GM23338 (cell line): ENCODE results near the gene OR8K3. TPM values are rescaled to one million over a fixed set of nuclear protein-coding genes. Genes with fewer than 3 reads are reported as not detected.

Source experiments
- ATAC-seq: fragments of 200-7000 bp; cut with Tn5 transposase; 3 replicates; pipeline ENCODE4 v1.9.1; 2020
- DNase-seq: peaks from one replicate; pipeline ENCODE4 v3.0.0-alpha.2; 2015; ENCODE audit warnings: low spot score
- H2AFZ ChIP-seq: fragments of 200-600 bp; sonication (generic); 2 replicates; pipeline ENCODE4 v1.8.0; 2016; ENCODE audit warnings: antibody characterized with exemption, mild to moderate bottlenecking, moderate library complexity
- H3F3A ChIP-seq: fragments of 200-600 bp; sonication (generic); replicated peaks from 2 replicates; pipeline ENCODE4 v1.8.0; 2017; ENCODE audit warnings: antibody characterized with exemption, mixed run types, low read depth
- H3K27ac ChIP-seq: fragments of 200-600 bp; sonication (generic); 2 replicates; pipeline ENCODE4 v1.6.1; 2016; ENCODE audit warnings: low read depth
- H3K27me3 ChIP-seq: fragments of 200-600 bp; sonication (generic); 2 replicates; pipeline ENCODE4 v1.8.0; 2016; ENCODE audit warnings: mild to moderate bottlenecking, mixed run types, moderate library complexity; ENCODE audit not compliant: insufficient read depth
- H3K36me3 ChIP-seq: fragments of 200-600 bp; sonication (generic); 2 replicates; pipeline ENCODE4 v1.8.0; 2016; ENCODE audit warnings: mild to moderate bottlenecking; ENCODE audit not compliant: insufficient read depth
- H3K4me1 ChIP-seq: fragments of 200-600 bp; sonication (generic); 2 replicates; pipeline ENCODE4 v1.8.0; 2016; ENCODE audit warnings: mild to moderate bottlenecking, moderate library complexity; ENCODE audit not compliant: insufficient read depth
- H3K4me2 ChIP-seq: fragments of 200-600 bp; sonication (generic); 2 replicates; pipeline ENCODE4 v1.7.1; 2017; ENCODE audit warnings: mixed run types
- H3K4me3 ChIP-seq: fragments of 200-600 bp; sonication (generic); 2 replicates; pipeline ENCODE4 v1.6.1; 2016; ENCODE audit warnings: mixed run types
- H3K79me2 ChIP-seq: fragments of 200-600 bp; sonication (generic); replicated peaks from 2 replicates; pipeline ENCODE4 v1.8.0; 2017; ENCODE audit warnings: mild to moderate bottlenecking; ENCODE audit not compliant: insufficient read depth
- H3K9me2 ChIP-seq: fragments of 200-600 bp; sonication (generic); 2 replicates; pipeline ENCODE4 v1.8.0; 2017; ENCODE audit not compliant: insufficient read depth
- H4K20me1 ChIP-seq: fragments of 200-600 bp; sonication (generic); replicated peaks from 2 replicates; pipeline ENCODE4 v1.8.0; 2017; ENCODE audit warnings: mild to moderate bottlenecking; ENCODE audit not compliant: insufficient read depth
- H3K27ac Mint-ChIP-seq: 2 replicates; pipeline ENCODE4 v1.8.0; 2020; ENCODE audit warnings: inconsistent platforms, mild to moderate bottlenecking, moderate library complexity, mixed read lengths
- H3K27me3 Mint-ChIP-seq: 3 replicates; pipeline ENCODE4 v1.8.0; 2022; ENCODE audit warnings: low read depth, mild to moderate bottlenecking, moderate library complexity, mixed read lengths, inconsistent platforms; ENCODE audit not compliant: insufficient read depth, poor library complexity
- H3K36me3 Mint-ChIP-seq: 3 replicates; pipeline ENCODE4 v1.8.0; 2021; ENCODE audit warnings: low read depth, mild to moderate bottlenecking, inconsistent platforms, moderate library complexity, mixed read lengths
- H3K4me1 Mint-ChIP-seq: 3 replicates; pipeline ENCODE4 v1.8.0; 2020; ENCODE audit warnings: mild to moderate bottlenecking, inconsistent platforms, mixed read lengths
- H3K4me3 Mint-ChIP-seq: 3 replicates; pipeline ENCODE4 v1.8.0; 2021; ENCODE audit warnings: moderate library complexity, mild to moderate bottlenecking, inconsistent platforms, mixed read lengths
- H3K9me3 Mint-ChIP-seq: 3 replicates; pipeline ENCODE4 v1.8.0; 2020; ENCODE audit warnings: moderate library complexity, mild to moderate bottlenecking, inconsistent platforms, mixed read lengths
- CREB1 ChIP-seq: fragments of 250-450 bp; sonication (Bioruptor Pico); IDR thresholded peaks from 2 replicates; pipeline ENCODE4 v1.5.0; 2020; ENCODE audit warnings: low read depth, mild to moderate bottlenecking, moderate library complexity
- CTCF ChIP-seq, 2 experiments: fragments of 200-600 bp in 1 of 2; sonication (generic) in 1 of 2; conservative IDR thresholded peaks; 2 replicates each; pipeline versions ENCODE4 v1.5.1 to v1.6.1; 2016 to 2017; ENCODE audit warnings: antibody characterized with exemption in 2 of 2, low read depth in 2 of 2, mild to moderate bottlenecking in 2 of 2, moderate library complexity in 1 of 2
- ETS1 ChIP-seq: IDR thresholded peaks from 2 replicates; pipeline ENCODE4 v1.6.1; 2016; ENCODE audit warnings: antibody characterized with exemption
- EZH2 ChIP-seq: fragments of 200-600 bp; sonication (generic); IDR thresholded peaks from one replicate; pipeline ENCODE4 v1.8.0; 2017; ENCODE audit warnings: antibody characterized with exemption, mild to moderate bottlenecking, low read depth; ENCODE audit not compliant: unreplicated experiment
- JUNB ChIP-seq: IDR thresholded peaks from one replicate; pipeline ENCODE4 v1.6.1; 2016; ENCODE audit warnings: antibody characterized with exemption; ENCODE audit not compliant: unreplicated experiment
- NANOG ChIP-seq: IDR thresholded peaks from 2 replicates; pipeline ENCODE4 v1.6.1; 2016; ENCODE audit warnings: antibody characterized with exemption, borderline replicate concordance
- POLR2AphosphoS5 ChIP-seq: IDR thresholded peaks from 2 replicates; pipeline ENCODE4 v1.6.1; 2016; ENCODE audit warnings: antibody characterized with exemption, low read depth
- STAT1 ChIP-seq: IDR thresholded peaks from one replicate; pipeline ENCODE4 v1.6.1; 2016; ENCODE audit warnings: antibody characterized with exemption; ENCODE audit not compliant: unreplicated experiment
- ZNF114 ChIP-seq: fragments of 250-450 bp; sonication (Bioruptor Pico); IDR thresholded peaks from 2 replicates; pipeline ENCODE4 v1.5.0; 2020; ENCODE audit warnings: mild to moderate bottlenecking, moderate library complexity
- ZNF331 ChIP-seq: fragments of 250-450 bp; sonication (Bioruptor Pico); IDR thresholded peaks from 2 replicates; pipeline ENCODE4 v1.5.0; 2020; ENCODE audit warnings: low read depth, mild to moderate bottlenecking, moderate library complexity
- ZNF462 ChIP-seq: fragments of 250-450 bp; sonication (Bioruptor Pico); IDR thresholded peaks from 2 replicates; pipeline ENCODE4 v1.5.0; 2020; ENCODE audit warnings: mild to moderate bottlenecking, moderate library complexity
- polyA plus RNA-seq: library from polyadenylated mRNA; unstranded; fragments of >200 nt; fragmentation: Nextera tagmentation; extraction: Ambion mirVana; gene quantifications from 2 replicates; pipeline ENCODE4 v1.2.1, GENCODE V29; 2016
- total RNA-seq: library from RNA; depleted of rRNA; stranded (reverse); fragments of >200 nt; shearing (Covaris generic); gene quantifications from 2 replicates; pipeline ENCODE4 v1.2.3, GENCODE V29; 2014

The OR8K3 gene
- total and polyA plus RNA-seq, 2 experiments from 2014 or later = not detected

- Mint-ChIP-seq H3K9me3 (peaks cover 2% of the 10 kb centered on the region; the same call in 2 of the 3 replicates), H3K36me3 (no peaks in the 10 kb centered on the region; the same call in 2 of the 3 replicates), H3K4me3 (no peak within 1 kb of the TSS), H3K4me1 (peaks cover 2% of the 10 kb centered on the region; the same call in 2 of the 3 replicates), H3K27ac (no peak within 1 kb of the TSS), H3K27me3 (no peaks in the 10 kb centered on the region)
- TF ChIP-seq CTCF (conservative IDR thresholded peaks at IDR 0.05; ENCODE audit: low read depth in 2 of 2) = no peak
- no peak for TF ChIP-seq POLR2AphosphoS5
- no peak for TF ChIP-seq ZNF114 (CRISPR knock-in tag)
- TF ChIP-seq ZNF331 = no peak
- no peak for TF ChIP-seq ZNF462
- no peak for TF ChIP-seq ETS1
- no peak for TF ChIP-seq JUNB
- TF ChIP-seq EZH2 = no peak
- TF ChIP-seq STAT1 = no peak
- TF ChIP-seq CREB1 = no peak
- TF ChIP-seq NANOG = no peak
- Histone ChIP-seq H3K36me3 (no peaks in the 10 kb centered on the region), H3K27ac (no peak within 1 kb of the TSS), H2AFZ (no peak within 1 kb of the TSS), H3K9me2 (no peaks in the 10 kb centered on the region), H3K4me1 (no peaks in the 10 kb centered on the region), H3K4me2 (no peak within 1 kb of the TSS), H3K27me3 (no peaks in the 10 kb centered on the region), H3F3A (no peaks in the 10 kb centered on the region), H3K79me2 (no peaks in the 10 kb centered on the region), H4K20me1 (no peaks in the 10 kb centered on the region), H3K4me3 (no peak within 1 kb of the TSS)
- DNase-seq = no peak
- no peak for ATAC-seq
Observed at GRCh38 chr11:56273854-56274253, 41.1 kb upstream of the OR8K3 start, which contains the start of gene OR5T1. OR5T1 (plus strand) TSS chr11:56274154; CDS start chr11:56275639, 1,485 bp downstream.
